SK-N-SH treated with all-trans-retinoic acid at 6 μM for 48 hours (cell line): ENCODE results near the gene CLK3.
A peak's percentile ranks its signal among the peaks of the same experiment; 100 is the strongest.

Experiments
- ATAC-seq: fragments of 200-7000 bp; cut with Tn5 transposase; 3 replicates; pipeline ENCODE4 v1.9.1; 2020; ENCODE audit warnings: mild to moderate bottlenecking, moderate library complexity
- ARNTL ChIP-seq: fragments of 450-650 bp; formaldehyde crosslinking; IDR thresholded peaks from 2 replicates; pipeline ENCODE4 v1.5.0; 2020; ENCODE audit warnings: low read depth, mild to moderate bottlenecking, moderate library complexity, borderline replicate concordance
- BACH2 ChIP-seq: fragments of 250-450 bp; sonication (Bioruptor Pico); IDR thresholded peaks from 2 replicates; pipeline ENCODE4 v1.9.0; 2021; ENCODE audit warnings: mild to moderate bottlenecking, borderline replicate concordance
- CREB5 ChIP-seq: fragments of 250-450 bp; sonication (Bioruptor Pico); IDR thresholded peaks from 2 replicates; pipeline ENCODE4 v1.5.1; 2020; ENCODE audit warnings: low read depth, mild to moderate bottlenecking, moderate library complexity
- CSDC2 ChIP-seq: fragments of 250-450 bp; sonication (Bioruptor Pico); IDR thresholded peaks from 2 replicates; pipeline ENCODE4 v1.5.0; 2020; ENCODE audit warnings: mild to moderate bottlenecking, moderate library complexity
- ESRRG ChIP-seq: fragments of 250-450 bp; sonication (Bioruptor Pico); IDR thresholded peaks from 2 replicates; pipeline ENCODE4 v1.6.1; 2021; ENCODE audit warnings: mild to moderate bottlenecking
- GLIS3 ChIP-seq: fragments of 250-450 bp; sonication (Bioruptor Pico); IDR thresholded peaks from 2 replicates; pipeline ENCODE4 v1.5.0; 2020; ENCODE audit warnings: mild to moderate bottlenecking, moderate library complexity
- OSR1 ChIP-seq: fragments of 250-450 bp; sonication (Bioruptor Pico); IDR thresholded peaks from 2 replicates; pipeline ENCODE4 v1.8.0; 2022; ENCODE audit warnings: moderate library complexity, mild to moderate bottlenecking, inconsistent platforms
- POU6F1 ChIP-seq: fragments of 250-450 bp; sonication (Bioruptor Pico); IDR thresholded peaks from 2 replicates; pipeline ENCODE4 v1.8.0; 2021; ENCODE audit warnings: low read depth, mild to moderate bottlenecking, moderate library complexity, borderline replicate concordance
- PPARA ChIP-seq: fragments of 250-450 bp; sonication (Bioruptor Pico); IDR thresholded peaks from 2 replicates; pipeline ENCODE4 v1.5.0; 2020; ENCODE audit warnings: mild to moderate bottlenecking, borderline replicate concordance
- RARB ChIP-seq: fragments of 250-450 bp; sonication (Bioruptor Pico); IDR thresholded peaks from 2 replicates; pipeline ENCODE4 v1.8.0; 2021; ENCODE audit warnings: mild to moderate bottlenecking, moderate library complexity
- SNAI2 ChIP-seq: fragments of 250-450 bp; sonication (Bioruptor Pico); IDR thresholded peaks from 2 replicates; pipeline ENCODE4 v1.5.0; 2020; ENCODE audit warnings: mild to moderate bottlenecking, moderate library complexity
- TOX ChIP-seq: fragments of 250-450 bp; sonication (Bioruptor Pico); IDR thresholded peaks from 2 replicates; pipeline ENCODE4 v1.8.0; 2021; ENCODE audit warnings: mild to moderate bottlenecking, moderate library complexity, borderline replicate concordance
- ZC3H10 ChIP-seq: fragments of 250-450 bp; sonication (Bioruptor Pico); IDR thresholded peaks from 2 replicates; pipeline ENCODE4 v1.5.1; 2021; ENCODE audit warnings: mild to moderate bottlenecking, moderate library complexity
- ZFP3 ChIP-seq: fragments of 250-450 bp; sonication (Bioruptor Pico); IDR thresholded peaks from 2 replicates; pipeline ENCODE4 v1.5.0; 2020; ENCODE audit warnings: mild to moderate bottlenecking, moderate library complexity
- ZFP30 ChIP-seq: fragments of 450-650 bp; formaldehyde crosslinking; IDR thresholded peaks from 2 replicates; pipeline ENCODE4 v1.5.0; 2022; ENCODE audit warnings: mild to moderate bottlenecking, moderate library complexity
- ZNF565 ChIP-seq: fragments of 450-650 bp; formaldehyde crosslinking; conservative IDR thresholded peaks from 2 replicates; pipeline ENCODE4 v1.5.0; 2020; ENCODE audit warnings: low read depth, mild to moderate bottlenecking, moderate library complexity
- ZNF70 ChIP-seq: fragments of 450-650 bp; formaldehyde crosslinking; IDR thresholded peaks from 2 replicates; pipeline ENCODE4 v1.5.0; 2020; ENCODE audit warnings: mild to moderate bottlenecking, moderate library complexity
- TF ChIP-seq, protein P1 (sequence below): fragments of 250-450 bp; sonication (Bioruptor Pico); IDR thresholded peaks from 2 replicates; pipeline ENCODE4 v1.5.1; 2021; ENCODE audit warnings: mild to moderate bottlenecking, moderate library complexity
- TF ChIP-seq, protein P2 (sequence below): fragments of 250-450 bp; sonication (Bioruptor Pico); IDR thresholded peaks from 2 replicates; pipeline ENCODE4 v1.8.0; 2020; ENCODE audit warnings: mild to moderate bottlenecking, moderate library complexity, borderline replicate concordance

CLK3 gene

GRCh38 chr15:74635228-74635627 is 19.6 kb downstream of the CLK3 start:
- peak; percentile 78 for ATAC-seq
- TF ChIP-seq RARB (no peak), ZNF565 (CRISPR knock-in tag) (no peak), ARNTL (no peak)

GRCh38 chr15:74636984-74637383 is 21.3 kb downstream of the CLK3 start:
- ATAC-seq = no peak
- TF ChIP-seq PPARA (CRISPR knock-in tag) (no peak), ZNF565 (CRISPR knock-in tag) (no peak), GLIS3 (CRISPR knock-in tag) (no peak), ARNTL (no peak), RARB (no peak), ZFP3 (CRISPR knock-in tag) (no peak), TOX (CRISPR knock-in tag) (no peak), ZC3H10 (CRISPR knock-in tag) (no peak), OSR1 (CRISPR knock-in tag) (no peak), CSDC2 (no peak), BACH2 (CRISPR knock-in tag) (no peak), CREB5 (CRISPR knock-in tag) (no peak), ZFP30 (no peak)
- TF ChIP-seq, protein P1, sequence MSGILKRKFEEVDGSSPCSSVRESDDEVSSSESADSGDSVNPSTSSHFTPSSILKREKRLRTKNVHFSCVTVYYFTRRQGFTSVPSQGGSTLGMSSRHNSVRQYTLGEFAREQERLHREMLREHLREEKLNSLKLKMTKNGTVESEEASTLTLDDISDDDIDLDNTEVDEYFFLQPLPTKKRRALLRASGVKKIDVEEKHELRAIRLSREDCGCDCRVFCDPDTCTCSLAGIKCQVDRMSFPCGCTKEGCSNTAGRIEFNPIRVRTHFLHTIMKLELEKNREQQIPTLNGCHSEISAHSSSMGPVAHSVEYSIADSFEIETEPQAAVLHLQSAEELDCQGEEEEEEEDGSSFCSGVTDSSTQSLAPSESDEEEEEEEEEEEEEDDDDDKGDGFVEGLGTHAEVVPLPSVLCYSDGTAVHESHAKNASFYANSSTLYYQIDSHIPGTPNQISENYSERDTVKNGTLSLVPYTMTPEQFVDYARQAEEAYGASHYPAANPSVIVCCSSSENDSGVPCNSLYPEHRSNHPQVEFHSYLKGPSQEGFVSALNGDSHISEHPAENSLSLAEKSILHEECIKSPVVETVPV = no peak
- TF ChIP-seq, protein P2, sequence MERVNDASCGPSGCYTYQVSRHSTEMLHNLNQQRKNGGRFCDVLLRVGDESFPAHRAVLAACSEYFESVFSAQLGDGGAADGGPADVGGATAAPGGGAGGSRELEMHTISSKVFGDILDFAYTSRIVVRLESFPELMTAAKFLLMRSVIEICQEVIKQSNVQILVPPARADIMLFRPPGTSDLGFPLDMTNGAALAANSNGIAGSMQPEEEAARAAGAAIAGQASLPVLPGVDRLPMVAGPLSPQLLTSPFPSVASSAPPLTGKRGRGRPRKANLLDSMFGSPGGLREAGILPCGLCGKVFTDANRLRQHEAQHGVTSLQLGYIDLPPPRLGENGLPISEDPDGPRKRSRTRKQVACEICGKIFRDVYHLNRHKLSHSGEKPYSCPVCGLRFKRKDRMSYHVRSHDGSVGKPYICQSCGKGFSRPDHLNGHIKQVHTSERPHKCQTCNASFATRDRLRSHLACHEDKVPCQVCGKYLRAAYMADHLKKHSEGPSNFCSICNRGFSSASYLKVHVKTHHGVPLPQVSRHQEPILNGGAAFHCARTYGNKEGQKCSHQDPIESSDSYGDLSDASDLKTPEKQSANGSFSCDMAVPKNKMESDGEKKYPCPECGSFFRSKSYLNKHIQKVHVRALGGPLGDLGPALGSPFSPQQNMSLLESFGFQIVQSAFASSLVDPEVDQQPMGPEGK (CRISPR knock-in tag) = no peak

DNA sequence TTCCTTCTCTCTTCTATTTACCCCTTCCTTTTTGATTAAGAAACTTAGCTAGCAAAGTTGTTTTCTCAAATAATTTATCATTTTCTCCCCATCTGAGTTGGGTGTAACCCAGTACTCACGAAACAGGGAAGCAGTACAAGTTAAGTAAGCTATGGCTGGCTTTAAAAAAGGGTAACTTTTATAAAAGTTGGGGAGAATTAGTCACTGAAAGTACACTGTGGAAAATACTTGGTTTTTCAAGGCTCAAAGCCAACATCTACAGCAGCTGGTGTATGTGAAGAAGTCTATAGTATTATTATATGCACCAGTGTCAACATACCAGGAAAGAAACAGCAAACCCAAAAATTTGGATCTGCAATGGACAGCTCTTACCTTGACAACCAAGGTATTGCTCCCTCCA is 25.5 kb downstream of the CLK3 start:
- no peak for TF ChIP-seq POU6F1
- no peak for TF ChIP-seq ZNF70 (CRISPR knock-in tag)
- no peak for TF ChIP-seq GLIS3 (CRISPR knock-in tag)
- TF ChIP-seq CREB5 (CRISPR knock-in tag) = no peak
- TF ChIP-seq ZFP3 (CRISPR knock-in tag) = no peak
- TF ChIP-seq, protein P2 (CRISPR knock-in tag) = no peak
- TF ChIP-seq ARNTL = no peak
- TF ChIP-seq ZFP30 = no peak
- TF ChIP-seq, protein P1 = no peak
- no peak for TF ChIP-seq OSR1 (CRISPR knock-in tag)
- no peak for TF ChIP-seq SNAI2
- TF ChIP-seq PPARA (CRISPR knock-in tag) = no peak
- TF ChIP-seq TOX (CRISPR knock-in tag) = no peak
- no peak for TF ChIP-seq ESRRG (CRISPR knock-in tag)
- no peak for TF ChIP-seq ZNF565 (CRISPR knock-in tag)
- TF ChIP-seq, all 23 proteins: peak for 0

More for the DNA sequence above, 25.5 kb downstream of the CLK3 start:
- ATAC-seq = no peak
